Hepatocyte (in vitro differentiated cells): ENCODE results near the gene STRA6.

Experiments used
- EZH2 ChIP-seq: fragments of 200-600 bp; sonication (generic); IDR thresholded peaks from 2 replicates; pipeline ENCODE4 v1.6.1; 2016; ENCODE audit warnings: antibody characterized with exemption, mild to moderate bottlenecking, borderline replicate concordance
- TF ChIP-seq, protein P1 (sequence below): fragments of 200-600 bp; sonication (generic); IDR thresholded peaks from 2 replicates; pipeline ENCODE4 v1.5.1; 2016; ENCODE audit warnings: antibody characterized with exemption, mild to moderate bottlenecking; ENCODE audit not compliant: poor library complexity

DNA sequence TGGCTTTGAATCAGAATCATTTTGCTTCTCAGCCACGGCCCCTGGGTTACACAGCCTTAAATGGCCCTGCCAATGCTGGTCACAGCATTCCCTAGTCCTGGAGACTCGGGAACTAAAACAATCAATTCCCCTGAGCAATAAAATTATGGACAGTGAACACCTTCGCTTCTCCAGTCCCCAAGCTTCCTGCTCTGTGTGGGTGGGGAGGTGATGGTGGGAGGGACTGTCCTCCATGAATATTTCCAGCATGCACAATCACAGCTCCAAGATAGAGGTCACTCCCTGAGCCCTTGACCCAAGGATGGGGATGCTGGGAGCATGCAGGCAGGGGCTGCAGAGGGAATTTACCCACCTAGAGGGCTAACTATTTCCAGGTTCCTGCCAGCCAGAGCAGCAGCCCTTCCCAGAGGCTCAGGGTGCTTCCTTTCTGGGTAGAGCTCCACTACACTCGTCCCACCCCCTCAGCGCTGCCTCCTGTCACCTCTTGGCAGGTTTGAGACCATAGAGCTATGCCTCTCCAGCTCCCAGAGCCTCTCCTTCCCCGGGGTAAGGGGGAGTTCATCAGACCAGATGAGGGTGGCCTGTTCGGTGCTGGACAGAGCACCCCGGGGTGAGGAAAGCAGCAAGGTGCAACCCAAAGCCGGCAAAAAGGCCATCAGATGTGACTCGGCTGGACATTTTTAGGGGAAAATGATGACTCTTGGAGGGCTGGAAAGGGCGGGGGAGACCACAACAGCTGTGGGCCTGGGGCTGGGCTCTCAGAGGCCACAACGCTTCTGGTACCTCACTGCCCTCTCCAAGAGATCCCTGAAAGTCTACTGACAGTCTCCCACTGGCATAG, 19.0 kb upstream of the STRA6 start:
- TF ChIP-seq, protein P1, sequence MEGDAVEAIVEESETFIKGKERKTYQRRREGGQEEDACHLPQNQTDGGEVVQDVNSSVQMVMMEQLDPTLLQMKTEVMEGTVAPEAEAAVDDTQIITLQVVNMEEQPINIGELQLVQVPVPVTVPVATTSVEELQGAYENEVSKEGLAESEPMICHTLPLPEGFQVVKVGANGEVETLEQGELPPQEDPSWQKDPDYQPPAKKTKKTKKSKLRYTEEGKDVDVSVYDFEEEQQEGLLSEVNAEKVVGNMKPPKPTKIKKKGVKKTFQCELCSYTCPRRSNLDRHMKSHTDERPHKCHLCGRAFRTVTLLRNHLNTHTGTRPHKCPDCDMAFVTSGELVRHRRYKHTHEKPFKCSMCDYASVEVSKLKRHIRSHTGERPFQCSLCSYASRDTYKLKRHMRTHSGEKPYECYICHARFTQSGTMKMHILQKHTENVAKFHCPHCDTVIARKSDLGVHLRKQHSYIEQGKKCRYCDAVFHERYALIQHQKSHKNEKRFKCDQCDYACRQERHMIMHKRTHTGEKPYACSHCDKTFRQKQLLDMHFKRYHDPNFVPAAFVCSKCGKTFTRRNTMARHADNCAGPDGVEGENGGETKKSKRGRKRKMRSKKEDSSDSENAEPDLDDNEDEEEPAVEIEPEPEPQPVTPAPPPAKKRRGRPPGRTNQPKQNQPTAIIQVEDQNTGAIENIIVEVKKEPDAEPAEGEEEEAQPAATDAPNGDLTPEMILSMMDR: no peak
- TF ChIP-seq EZH2: no peak
